Stimulated activated CD4-positive, alpha-beta T cell treated with anti-CD3 and anti-CD28 coated beads, TNF-alpha, amount 100 ng/mL, for 48 hours (primary cell): ENCODE data around the gene ZNHIT6.

Experiments
- DNase-seq, 3 donors: peaks; one replicate each; pipeline ENCODE4 v3.0.0-alpha.2; 2020; ENCODE audit warnings: low read depth in 3 of 3

The ZNHIT6 gene

DNA sequence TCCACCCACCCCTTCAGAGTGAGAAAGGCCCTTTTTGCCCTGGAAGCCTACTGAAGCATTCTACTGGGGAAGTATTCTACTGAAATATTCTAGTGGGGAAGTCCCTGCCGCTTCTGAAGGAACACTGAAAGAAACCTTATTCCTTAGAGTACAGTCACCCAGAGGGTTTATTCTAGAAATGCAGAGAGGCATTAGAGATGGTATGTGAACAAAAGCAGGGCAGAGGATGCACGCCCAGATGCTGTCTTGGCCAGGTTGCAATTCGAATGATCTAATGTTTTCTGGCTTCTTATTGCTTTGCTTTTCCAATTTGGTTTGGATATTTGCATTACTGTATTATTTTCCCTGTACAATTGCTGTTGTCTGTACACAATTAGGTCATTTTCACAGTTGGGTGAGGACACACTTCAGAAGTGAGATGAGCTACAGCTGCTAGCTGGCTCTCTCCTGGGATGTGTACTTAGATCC lies 90.6 kb downstream of the ZNHIT6 start:
- DNase-seq, result no peak

GRCh38 chr1:85616736-85617135 lies 91.5 kb downstream of the ZNHIT6 start:
- DNase-seq, result no peak

DNA sequence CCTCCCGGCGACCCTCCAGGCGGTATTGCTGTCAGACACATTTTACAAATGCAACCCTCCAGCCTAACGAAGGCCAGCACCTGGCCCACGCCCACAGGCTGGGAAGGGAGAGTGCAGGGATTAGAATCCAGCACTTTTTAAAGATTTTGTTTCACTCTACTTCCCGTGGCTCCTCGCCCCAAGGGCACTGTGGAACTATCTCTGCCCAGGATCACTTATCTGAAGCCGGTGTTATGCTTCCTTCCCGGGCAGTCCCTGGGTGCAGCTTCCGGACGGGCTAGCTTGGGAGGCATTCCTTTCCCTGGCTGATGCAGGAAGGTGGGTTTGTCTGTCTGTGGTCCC lies 91.9 kb downstream of the ZNHIT6 start:
- no peak for DNase-seq

DNA sequence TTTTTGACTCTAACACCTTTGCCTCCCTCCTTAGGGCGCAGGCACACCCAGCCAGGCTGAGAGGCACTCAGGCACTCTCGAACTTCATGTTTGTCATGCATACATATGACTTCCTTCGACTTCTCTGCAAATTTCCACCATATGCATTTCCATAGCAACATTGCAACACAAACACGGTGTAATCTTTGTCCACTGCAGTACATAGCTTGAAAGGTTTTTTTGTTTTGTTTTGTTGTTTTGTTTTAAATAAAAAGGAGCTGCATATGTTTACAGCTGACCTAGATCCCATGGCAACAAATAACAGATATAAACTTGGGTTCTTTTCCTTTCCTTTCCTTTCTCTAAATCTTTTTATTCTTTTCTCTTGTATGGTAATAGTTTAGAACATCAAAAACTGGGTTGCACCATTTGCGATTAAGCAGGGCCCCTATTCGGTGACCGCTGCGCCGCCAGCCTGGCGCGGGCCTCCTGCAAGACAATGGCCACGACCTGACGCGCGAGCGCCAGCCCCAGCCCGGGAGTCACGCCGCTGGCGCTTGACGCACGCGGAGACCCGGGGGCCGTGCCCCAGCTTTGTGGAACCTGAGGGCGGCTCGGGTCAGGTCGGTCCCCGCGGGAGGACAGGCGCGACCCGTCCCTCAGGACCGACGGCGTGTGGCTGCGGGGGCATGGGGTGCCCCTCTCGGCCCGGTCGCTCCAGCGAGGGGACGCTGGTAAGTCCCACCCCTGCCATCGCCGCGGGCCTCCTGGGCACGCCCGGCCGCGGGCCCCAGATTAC lies 92.5 kb downstream of the ZNHIT6 start:
- no peak for DNase-seq

DNA sequence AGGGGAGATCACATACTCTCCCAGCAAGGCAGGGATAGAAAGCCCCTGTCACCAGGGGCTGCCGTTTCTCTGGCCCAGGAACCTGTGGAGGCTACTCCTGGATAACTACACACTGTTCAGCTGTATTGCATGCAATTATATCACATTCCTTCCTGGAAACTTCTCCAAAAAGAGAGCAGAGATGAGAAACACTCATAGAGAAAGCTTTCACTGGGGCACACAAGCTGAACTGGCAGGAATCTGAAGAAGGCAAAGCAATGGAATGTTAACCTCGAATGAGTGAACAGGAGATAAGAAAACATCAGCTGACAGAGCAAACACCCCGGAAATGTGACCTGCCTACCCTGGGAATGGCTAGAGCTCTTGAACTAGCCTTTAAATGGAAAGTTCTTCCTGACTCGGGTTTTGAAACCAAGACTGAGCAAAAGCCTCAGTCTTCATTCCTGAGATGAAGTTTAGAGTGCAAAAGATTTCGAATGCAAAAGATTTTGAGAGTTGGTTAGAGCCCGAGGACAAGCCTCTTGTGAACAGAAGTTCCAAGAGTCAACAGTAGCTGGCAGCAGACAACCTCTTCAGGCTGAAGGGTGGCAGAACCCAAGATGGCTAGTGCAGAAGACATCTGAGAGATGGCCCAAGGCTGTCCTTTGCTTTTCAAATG lies 95.4 kb downstream of the ZNHIT6 start:
- DNase-seq, result no peak

DNA sequence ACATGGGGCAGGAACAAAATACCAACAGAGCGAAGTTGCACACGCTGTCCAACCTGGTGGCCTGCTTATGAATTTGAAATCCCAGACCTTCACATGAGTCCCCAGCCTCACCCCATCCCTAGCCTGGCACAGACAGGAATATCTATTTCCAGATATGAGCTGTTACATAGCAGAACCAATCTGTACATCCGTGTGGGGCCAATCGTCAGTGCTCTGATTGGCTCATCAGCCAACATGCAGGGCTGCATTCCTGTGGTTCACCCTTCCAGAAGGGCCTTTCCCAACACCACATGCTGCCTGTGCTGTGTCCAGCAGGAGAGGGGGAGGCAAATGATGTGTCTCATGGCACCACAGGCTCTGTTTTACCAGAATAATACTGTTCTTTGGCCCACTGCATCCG lies 96.4 kb downstream of the ZNHIT6 start:
- DNase-seq, result no peak

GRCh38 chr1:85611425-85611824 lies 96.8 kb downstream of the ZNHIT6 start:
- DNase-seq, result no peak

DNA sequence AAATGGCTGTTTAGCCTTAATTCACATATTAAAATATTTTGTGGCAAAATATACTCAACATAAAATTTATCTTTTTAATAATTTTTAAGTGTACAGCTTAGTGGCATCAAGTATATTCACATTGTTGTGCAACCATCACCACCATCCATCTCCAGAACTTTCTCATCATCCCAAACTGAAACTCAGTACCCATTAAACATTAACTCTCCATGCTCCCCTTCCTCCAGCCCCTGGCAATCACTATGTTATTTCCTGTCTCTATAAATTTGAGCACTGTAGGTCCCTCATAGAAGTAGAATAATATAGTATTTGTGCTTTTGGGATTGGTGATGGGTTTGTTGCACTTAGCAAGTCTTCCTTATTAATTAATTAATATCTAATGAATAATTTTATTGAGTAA lies 98.3 kb downstream of the ZNHIT6 start:
- DNase-seq, result no peak

- no peak for DNase-seq
These were observed 99.4 kb downstream of the ZNHIT6 start for GRCh38 chr1:85608851-85609250.

DNA sequence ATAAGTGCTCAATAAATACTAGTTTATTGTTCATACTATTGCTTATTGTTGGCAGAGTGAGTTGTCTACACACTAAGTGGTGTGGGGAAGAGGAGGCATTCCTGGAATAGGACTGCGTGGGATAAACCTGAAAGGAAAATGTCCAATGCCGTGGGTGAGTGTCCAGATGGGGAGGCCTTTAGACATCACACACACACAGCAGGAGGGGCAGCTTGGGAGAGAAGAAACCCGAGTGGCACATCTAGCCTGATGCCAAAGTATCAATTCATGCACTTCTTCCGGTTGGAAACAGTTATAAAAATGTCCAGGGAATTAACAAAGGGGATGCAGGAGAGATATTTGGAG lies 100.3 kb downstream of the ZNHIT6 start:
- DNase-seq, result no peak

GRCh38 chr1:85607126-85607920 lies 100.9 kb downstream of the ZNHIT6 start:
- DNase-seq, result no peak

- no peak for DNase-seq
These were observed 101.8 kb downstream of the ZNHIT6 start for GRCh38 chr1:85606414-85606800.

DNA sequence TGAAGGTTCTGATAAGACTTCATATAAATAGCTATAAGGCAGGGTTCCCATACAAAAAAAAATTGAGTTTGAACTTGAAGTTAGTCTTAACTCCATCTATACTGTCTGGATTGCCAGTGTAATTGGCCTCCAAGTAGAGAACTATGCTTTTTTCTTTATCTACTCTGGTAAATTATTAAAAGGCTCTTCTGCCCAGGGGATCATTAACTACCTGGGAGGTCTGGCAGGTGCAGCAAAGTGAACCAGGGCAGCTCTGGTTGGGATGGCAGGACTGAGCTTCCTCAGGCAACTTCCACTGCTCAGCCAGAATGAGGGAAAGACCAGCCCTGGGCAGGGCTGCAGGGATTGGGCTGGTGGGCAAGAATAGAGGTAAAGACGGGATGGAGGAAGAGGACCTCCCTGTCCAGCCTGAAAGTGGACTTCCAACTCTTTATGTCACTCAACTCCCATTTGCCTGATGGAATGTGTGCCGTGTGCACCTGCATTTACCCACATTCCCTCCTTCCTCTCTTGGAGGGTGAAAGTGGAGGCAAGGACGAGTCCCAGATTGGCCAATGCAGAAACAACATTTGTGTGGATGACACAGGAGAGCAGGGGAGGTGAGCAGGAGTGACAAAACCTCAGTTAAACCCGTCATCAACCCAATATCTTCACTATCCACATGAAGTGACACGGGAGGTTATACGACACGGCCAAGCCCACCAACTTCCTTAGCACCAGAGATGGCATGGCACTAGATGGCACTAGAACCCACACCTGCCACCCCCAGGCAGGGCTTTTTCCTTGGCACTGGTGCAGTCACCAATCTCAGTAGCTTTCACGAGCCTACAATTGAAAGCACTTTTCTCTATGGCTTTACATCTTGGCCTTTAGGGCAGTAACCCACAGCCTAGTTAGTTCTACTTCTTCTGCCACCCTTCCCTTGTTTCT lies 102.5 kb downstream of the ZNHIT6 start:
- no peak for DNase-seq

DNA sequence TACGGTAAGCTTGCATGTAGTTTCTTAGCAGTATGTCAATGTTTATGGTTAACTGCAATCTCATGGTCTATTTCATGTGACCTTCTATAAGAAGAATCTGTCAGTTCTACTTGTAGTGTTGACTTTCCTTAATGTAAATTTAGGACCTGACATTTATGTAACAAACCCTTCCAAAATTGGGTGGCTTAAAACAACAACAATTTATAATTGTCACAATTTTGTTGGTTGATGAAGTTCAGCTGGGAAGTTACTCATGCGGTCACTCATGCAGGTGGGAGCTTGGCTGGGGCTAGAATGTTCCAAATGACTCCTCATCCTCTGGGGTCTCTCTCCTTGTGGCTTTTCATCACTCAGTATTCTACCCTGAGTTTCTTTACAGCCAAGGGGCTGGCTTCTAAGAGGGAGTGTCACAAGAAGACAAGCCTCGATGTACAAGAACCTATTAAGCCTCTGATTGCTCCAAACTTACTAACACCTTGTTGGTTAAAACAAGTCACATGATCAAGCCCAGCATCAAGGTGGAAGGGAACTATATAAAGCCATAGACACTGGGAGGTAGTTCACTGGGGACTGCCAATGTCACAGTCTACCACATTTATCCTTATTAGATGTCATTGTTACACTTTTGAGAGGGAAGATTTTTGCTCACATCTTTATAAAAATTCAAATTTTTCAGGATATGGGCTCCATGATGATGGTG lies 103.8 kb downstream of the ZNHIT6 start:
- DNase-seq, result no peak

DNA sequence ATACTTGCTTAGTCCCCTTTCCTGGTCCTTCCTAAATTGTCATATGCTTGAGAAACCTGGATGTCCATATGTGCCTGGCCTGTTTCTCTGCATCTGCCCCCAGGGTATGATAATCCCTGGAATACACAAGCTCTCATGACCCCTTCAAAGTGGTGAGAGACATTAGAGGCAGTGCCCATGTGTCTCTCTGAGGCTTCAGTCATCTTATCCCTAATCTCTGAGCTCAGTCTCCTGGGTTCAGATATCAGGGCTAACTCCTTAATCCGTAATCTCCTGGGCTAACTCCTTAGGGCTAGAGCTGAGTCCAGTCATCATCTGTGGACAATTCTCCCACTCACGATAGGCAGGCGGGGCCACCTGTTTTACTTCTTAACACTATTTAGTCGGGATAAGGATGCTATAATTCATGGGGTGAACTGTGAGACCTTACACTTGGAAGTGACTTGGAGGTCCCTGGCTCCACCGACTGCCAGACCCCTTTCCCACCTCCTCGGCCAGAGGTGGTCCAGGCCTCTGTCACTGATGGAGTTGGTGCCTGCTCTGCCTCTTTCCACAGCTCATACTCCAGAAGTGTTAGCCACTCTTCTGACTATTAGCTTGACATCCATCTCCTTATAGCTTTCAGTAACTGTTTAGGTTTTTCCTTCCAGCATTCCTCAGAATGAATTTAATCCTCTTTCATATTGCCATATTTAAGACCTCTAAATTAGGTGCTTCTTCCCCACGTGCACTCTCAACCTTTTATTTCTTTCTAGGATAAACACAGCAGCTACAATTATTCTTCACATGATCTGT lies 105.0 kb downstream of the ZNHIT6 start:
- no peak for DNase-seq

DNA sequence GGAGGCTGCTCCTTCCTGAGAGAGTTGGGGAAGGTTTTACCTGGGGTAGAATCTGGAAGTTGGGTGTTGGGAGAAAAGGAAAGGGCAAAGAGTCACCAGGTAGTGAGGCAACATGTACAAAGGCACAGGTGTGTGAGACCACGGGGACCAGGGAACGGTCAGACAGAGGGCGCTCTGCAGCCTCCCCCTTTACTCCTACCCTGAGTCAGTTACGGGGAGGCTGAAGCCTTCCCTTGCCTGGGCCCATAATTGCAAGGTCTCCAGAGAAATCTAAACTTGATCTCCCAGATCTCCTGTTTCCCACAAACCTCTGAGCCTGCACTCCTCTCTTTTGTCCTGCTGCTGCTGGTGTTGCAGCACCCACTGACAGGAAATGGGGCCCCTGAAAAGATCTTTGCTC lies 105.7 kb downstream of the ZNHIT6 start:
- no peak for DNase-seq

DNA sequence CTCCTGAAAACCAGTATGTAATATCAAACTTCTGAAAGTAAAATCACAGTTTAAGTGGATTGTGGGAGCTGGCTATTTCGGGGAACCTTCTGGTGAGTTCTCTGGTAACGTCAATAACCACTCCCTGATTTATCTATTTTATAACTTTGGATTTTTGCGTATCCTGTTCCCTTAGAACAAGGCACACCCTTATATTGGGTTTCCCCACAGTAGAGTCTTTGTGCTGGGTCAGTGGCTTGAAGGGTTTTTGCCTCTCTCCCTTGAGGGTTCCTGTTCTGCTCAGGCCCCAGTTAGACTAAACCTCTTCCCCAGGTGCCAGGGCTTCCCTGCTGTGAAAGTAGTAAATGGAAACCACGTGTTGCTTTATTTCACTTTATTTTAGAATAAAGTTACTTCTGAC lies 106.3 kb downstream of the ZNHIT6 start:
- DNase-seq, result no peak

DNA sequence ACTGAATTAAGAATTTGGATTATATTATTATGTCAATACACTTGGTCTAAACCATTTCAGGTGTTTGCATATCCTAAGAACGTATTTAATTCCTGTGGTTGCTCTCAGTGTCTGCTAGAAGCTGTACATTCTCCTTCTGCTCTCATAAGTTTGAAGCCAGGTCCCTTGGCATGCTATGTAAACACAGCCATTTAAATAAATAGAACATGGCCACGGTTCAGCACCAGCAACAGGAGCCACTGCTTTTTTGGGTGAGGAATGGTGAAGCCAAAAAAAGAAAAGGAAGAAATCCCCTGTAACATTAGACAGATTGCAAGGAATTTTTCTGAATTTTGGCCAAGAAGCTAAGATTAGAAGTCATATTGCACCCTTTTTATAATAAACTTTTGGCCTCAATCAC lies 108.6 kb downstream of the ZNHIT6 start:
- DNase-seq, result no peak
